ENCODE data around the gene ACTN1. TPM values are rescaled to one million over a fixed set of nuclear protein-coding genes. Genes with fewer than 3 reads are reported as not detected.

ACTN1 gene
- total and polyA plus RNA-seq, 2 experiments from 2014 or later = 121 to 280 TPM

DNA sequence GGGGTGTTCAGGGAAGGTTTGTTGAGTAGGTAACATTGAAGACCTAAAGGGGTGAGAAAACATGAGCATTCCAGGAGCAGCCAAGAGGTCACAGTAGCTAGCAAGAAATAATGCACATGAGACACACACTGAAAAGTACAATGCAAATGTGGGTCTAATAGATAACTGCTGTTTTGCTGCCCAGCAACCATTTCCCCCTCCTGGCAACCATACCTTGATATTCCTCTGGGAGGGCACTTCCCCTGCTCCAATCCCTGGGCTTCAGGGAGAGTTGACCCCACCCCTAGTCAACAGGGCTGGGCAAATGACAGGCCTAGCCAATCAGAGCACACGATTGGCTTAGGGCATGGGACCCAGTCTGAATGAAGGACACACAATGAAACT lies 8.5 kb upstream of the ACTN1 start:
- Histone ChIP-seq H3K27ac (ENCODE audit: low read depth) (no peak overlapping the region), H4K20me1 (replicated peaks; ENCODE audit: insufficient read depth) (no peaks in the 10 kb centered on the region), H3F3A (replicated peaks; ENCODE audit: low read depth) (no peaks in the 10 kb centered on the region), H3K27me3 (ENCODE audit: insufficient read depth) (no peaks in the 10 kb centered on the region), H3K9me2 (ENCODE audit: insufficient read depth) (no peaks in the 10 kb centered on the region), H3K4me1 (ENCODE audit: insufficient read depth) (peaks cover 14% of the 10 kb centered on the region; the same call in 1 of the 2 replicates), H3K36me3 (ENCODE audit: insufficient read depth) (no peaks in the 10 kb centered on the region), H3K79me2 (replicated peaks; ENCODE audit: insufficient read depth) (no peaks in the 10 kb centered on the region), H3K4me3 (no peak overlapping the region), H2AFZ (no peak overlapping the region), H3K4me2 (no peak overlapping the region)
- peak; percentile 99 for ATAC-seq
- TF ChIP-seq, protein P1, sequence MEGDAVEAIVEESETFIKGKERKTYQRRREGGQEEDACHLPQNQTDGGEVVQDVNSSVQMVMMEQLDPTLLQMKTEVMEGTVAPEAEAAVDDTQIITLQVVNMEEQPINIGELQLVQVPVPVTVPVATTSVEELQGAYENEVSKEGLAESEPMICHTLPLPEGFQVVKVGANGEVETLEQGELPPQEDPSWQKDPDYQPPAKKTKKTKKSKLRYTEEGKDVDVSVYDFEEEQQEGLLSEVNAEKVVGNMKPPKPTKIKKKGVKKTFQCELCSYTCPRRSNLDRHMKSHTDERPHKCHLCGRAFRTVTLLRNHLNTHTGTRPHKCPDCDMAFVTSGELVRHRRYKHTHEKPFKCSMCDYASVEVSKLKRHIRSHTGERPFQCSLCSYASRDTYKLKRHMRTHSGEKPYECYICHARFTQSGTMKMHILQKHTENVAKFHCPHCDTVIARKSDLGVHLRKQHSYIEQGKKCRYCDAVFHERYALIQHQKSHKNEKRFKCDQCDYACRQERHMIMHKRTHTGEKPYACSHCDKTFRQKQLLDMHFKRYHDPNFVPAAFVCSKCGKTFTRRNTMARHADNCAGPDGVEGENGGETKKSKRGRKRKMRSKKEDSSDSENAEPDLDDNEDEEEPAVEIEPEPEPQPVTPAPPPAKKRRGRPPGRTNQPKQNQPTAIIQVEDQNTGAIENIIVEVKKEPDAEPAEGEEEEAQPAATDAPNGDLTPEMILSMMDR (conservative IDR thresholded peaks at IDR 0.05; ENCODE audit: low read depth in 2 of 2) = no peak
- TF ChIP-seq POLR2AphosphoS5 (IDR thresholded peaks at IDR 0.05; ENCODE audit: low read depth) = no peak
- TF ChIP-seq NANOG (IDR thresholded peaks at IDR 0.05; ENCODE audit: borderline replicate concordance) = no peak
- no peak for TF ChIP-seq EZH2 (IDR thresholded peaks at IDR 0.05; ENCODE audit: low read depth, unreplicated experiment)
- no peak for TF ChIP-seq ZNF114 (CRISPR knock-in tag; IDR thresholded peaks at IDR 0.05)
- no peak overlapping the region for H3K4me3 Mint-ChIP-seq
- H3K27ac Mint-ChIP-seq = no peak overlapping the region
- H3K9me3 Mint-ChIP-seq = no peaks in the 10 kb centered on the region
- H3K36me3 Mint-ChIP-seq (ENCODE audit: low read depth) = no peaks in the 10 kb centered on the region
- H3K27me3 Mint-ChIP-seq (ENCODE audit: insufficient read depth, low read depth, poor library complexity) = no peaks in the 10 kb centered on the region
- H3K4me1 Mint-ChIP-seq = peaks cover 17% of the 10 kb centered on the region
- DNase-seq (ENCODE audit: low spot score) = peak; percentile 78

DNA sequence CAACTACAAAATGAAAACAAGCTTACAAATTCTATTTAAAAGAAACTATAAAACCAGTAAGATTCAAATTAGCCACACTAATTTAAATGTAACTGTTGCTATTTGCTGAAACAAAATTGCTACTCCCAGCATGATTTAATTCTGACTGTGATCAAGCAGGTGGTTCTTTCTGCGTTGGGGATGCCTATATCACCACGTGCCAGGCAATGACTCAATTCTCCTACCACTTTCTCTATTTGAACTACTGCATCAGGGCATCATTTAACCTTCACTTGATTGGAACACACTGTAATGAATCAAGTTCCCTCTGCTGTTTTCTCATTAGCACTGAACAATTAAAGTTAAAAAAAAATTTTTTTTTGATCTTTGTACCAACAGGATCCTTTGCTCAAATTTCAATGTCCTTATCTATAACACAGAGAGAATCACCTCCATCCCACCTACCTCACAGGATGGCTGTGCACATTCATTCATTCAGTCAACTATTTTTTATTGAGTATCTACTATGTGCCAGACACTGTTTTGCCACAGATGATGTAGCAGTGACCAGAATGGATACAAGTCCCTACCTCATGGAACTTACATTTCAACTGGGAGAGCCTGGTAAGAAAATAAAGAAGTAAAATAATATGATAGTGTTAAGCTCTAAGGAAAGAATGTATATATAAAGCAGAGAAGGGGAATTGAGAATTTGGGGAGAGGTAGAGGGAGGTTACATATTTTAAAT lies 8.0 kb upstream of the ACTN1 start:
- Histone ChIP-seq H3F3A (replicated peaks; ENCODE audit: low read depth) (no peaks in the 10 kb centered on the region), H3K27me3 (ENCODE audit: insufficient read depth) (no peaks in the 10 kb centered on the region), H3K27ac (ENCODE audit: low read depth) (no peak overlapping the region), H3K79me2 (replicated peaks; ENCODE audit: insufficient read depth) (no peaks in the 10 kb centered on the region), H3K4me3 (no peak overlapping the region), H4K20me1 (replicated peaks; ENCODE audit: insufficient read depth) (no peaks in the 10 kb centered on the region), H3K4me1 (ENCODE audit: insufficient read depth) (peaks cover 14% of the 10 kb centered on the region; the same call in 1 of the 2 replicates), H3K9me2 (ENCODE audit: insufficient read depth) (peaks cover 3% of the 10 kb centered on the region; the same call in 1 of the 2 replicates), H3K36me3 (ENCODE audit: insufficient read depth) (no peaks in the 10 kb centered on the region), H2AFZ (no peak overlapping the region), H3K4me2 (no peak overlapping the region)
- ATAC-seq (no peak), DNase-seq (ENCODE audit: low spot score) (no peak)
- no peak for TF ChIP-seq JUNB (IDR thresholded peaks at IDR 0.05; ENCODE audit: unreplicated experiment)
- TF ChIP-seq ZNF114 (CRISPR knock-in tag; IDR thresholded peaks at IDR 0.05) = no peak
- TF ChIP-seq, protein P2, sequence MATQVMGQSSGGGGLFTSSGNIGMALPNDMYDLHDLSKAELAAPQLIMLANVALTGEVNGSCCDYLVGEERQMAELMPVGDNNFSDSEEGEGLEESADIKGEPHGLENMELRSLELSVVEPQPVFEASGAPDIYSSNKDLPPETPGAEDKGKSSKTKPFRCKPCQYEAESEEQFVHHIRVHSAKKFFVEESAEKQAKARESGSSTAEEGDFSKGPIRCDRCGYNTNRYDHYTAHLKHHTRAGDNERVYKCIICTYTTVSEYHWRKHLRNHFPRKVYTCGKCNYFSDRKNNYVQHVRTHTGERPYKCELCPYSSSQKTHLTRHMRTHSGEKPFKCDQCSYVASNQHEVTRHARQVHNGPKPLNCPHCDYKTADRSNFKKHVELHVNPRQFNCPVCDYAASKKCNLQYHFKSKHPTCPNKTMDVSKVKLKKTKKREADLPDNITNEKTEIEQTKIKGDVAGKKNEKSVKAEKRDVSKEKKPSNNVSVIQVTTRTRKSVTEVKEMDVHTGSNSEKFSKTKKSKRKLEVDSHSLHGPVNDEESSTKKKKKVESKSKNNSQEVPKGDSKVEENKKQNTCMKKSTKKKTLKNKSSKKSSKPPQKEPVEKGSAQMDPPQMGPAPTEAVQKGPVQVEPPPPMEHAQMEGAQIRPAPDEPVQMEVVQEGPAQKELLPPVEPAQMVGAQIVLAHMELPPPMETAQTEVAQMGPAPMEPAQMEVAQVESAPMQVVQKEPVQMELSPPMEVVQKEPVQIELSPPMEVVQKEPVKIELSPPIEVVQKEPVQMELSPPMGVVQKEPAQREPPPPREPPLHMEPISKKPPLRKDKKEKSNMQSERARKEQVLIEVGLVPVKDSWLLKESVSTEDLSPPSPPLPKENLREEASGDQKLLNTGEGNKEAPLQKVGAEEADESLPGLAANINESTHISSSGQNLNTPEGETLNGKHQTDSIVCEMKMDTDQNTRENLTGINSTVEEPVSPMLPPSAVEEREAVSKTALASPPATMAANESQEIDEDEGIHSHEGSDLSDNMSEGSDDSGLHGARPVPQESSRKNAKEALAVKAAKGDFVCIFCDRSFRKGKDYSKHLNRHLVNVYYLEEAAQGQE (IDR thresholded peaks at IDR 0.05; ENCODE audit: unreplicated experiment) = no peak
- no peak for TF ChIP-seq ZNF331 (CRISPR knock-in tag; IDR thresholded peaks at IDR 0.05; ENCODE audit: low read depth)
- H3K27ac Mint-ChIP-seq = no peak overlapping the region
- no peaks in the 10 kb centered on the region for H3K27me3 Mint-ChIP-seq (ENCODE audit: insufficient read depth, low read depth, poor library complexity)
- no peak overlapping the region for H3K4me3 Mint-ChIP-seq
- H3K9me3 Mint-ChIP-seq = no peaks in the 10 kb centered on the region
- no peaks in the 10 kb centered on the region for H3K36me3 Mint-ChIP-seq (ENCODE audit: low read depth)
- peaks cover 19% of the 10 kb centered on the region for H3K4me1 Mint-ChIP-seq
